HEK293 (cell line): ENCODE data around the gene EMC9.
A peak's percentile ranks its signal among the peaks of the same experiment; 100 is the strongest.

Experiments used
- GLI4 ChIP-seq: fragments of 450-650 bp; formaldehyde crosslinking; IDR thresholded peaks from 2 replicates; pipeline ENCODE4 v1.5.1; 2016; ENCODE audit warnings: missing biosample characterization, missing genetic modification characterization
- HOXC10 ChIP-seq: sonication (generic); formaldehyde crosslinking; IDR thresholded peaks from 2 replicates; pipeline ENCODE4 v1.8.1; 2023; ENCODE audit warnings: mild to moderate bottlenecking, missing genetic modification reagents
- ZBTB17 ChIP-seq: fragments of 450-650 bp; formaldehyde crosslinking; IDR thresholded peaks from 2 replicates; pipeline ENCODE4 v1.5.1; 2016; ENCODE audit warnings: missing biosample characterization, missing genetic modification characterization
- ZFP41 ChIP-seq: fragments of 450-650 bp; formaldehyde crosslinking; IDR thresholded peaks from 2 replicates; pipeline ENCODE4 v1.5.1; 2016; ENCODE audit warnings: missing biosample characterization, missing genetic modification characterization, borderline replicate concordance
- ZNF140 ChIP-seq: fragments of 450-650 bp; formaldehyde crosslinking; IDR thresholded peaks from 2 replicates; pipeline ENCODE4 v1.5.1; 2016; ENCODE audit warnings: missing biosample characterization, missing genetic modification characterization
- ZNF155 ChIP-seq: fragments of 450-650 bp; formaldehyde crosslinking; IDR thresholded peaks from 2 replicates; pipeline ENCODE4 v1.5.1; 2016; ENCODE audit warnings: missing biosample characterization, missing genetic modification characterization
- ZNF184 ChIP-seq: fragments of 450-650 bp; IDR thresholded peaks from 2 replicates; pipeline ENCODE4 v1.5.1; 2018; ENCODE audit warnings: missing biosample characterization, mild to moderate bottlenecking, missing genetic modification characterization
- ZNF202 ChIP-seq: fragments of 450-650 bp; formaldehyde crosslinking; IDR thresholded peaks from 2 replicates; pipeline ENCODE4 v1.5.1; 2016; ENCODE audit warnings: missing biosample characterization, missing genetic modification characterization, borderline replicate concordance
- ZNF221 ChIP-seq: fragments of 450-650 bp; formaldehyde crosslinking; IDR thresholded peaks from 2 replicates; pipeline ENCODE4 v1.5.1; 2017; ENCODE audit warnings: missing biosample characterization, missing genetic modification characterization, borderline replicate concordance
- ZNF239 ChIP-seq: fragments of 450-650 bp; formaldehyde crosslinking; IDR thresholded peaks from 2 replicates; pipeline ENCODE4 v1.5.1; 2016; ENCODE audit warnings: missing biosample characterization, missing genetic modification characterization
- ZNF335 ChIP-seq: fragments of 450-650 bp; formaldehyde crosslinking; conservative IDR thresholded peaks from 2 replicates; pipeline ENCODE4 v1.5.1; 2016; ENCODE audit warnings: missing biosample characterization, missing genetic modification characterization
- ZNF521 ChIP-seq: fragments of 450-650 bp; formaldehyde crosslinking; IDR thresholded peaks from 2 replicates; pipeline ENCODE4 v1.5.1; 2017; ENCODE audit warnings: missing biosample characterization, mild to moderate bottlenecking, missing genetic modification characterization
- ZNF560 ChIP-seq: fragments of 450-650 bp; formaldehyde crosslinking; IDR thresholded peaks from 2 replicates; pipeline ENCODE4 v1.5.1; 2017; ENCODE audit warnings: missing biosample characterization, missing genetic modification characterization, borderline replicate concordance
- ZNF624 ChIP-seq: fragments of 450-650 bp; formaldehyde crosslinking; IDR thresholded peaks from 2 replicates; pipeline ENCODE4 v1.5.1; 2017; ENCODE audit warnings: missing biosample characterization, missing genetic modification characterization
- ZNF677 ChIP-seq: fragments of 450-650 bp; IDR thresholded peaks from 2 replicates; pipeline ENCODE4 v1.5.0; 2018; ENCODE audit warnings: missing biosample characterization, mild to moderate bottlenecking, missing genetic modification characterization, moderate library complexity
- ZNF76 ChIP-seq: fragments of 450-650 bp; formaldehyde crosslinking; IDR thresholded peaks from 2 replicates; pipeline ENCODE4; 2016; ENCODE audit warnings: low read depth, missing biosample characterization, missing genetic modification characterization, borderline replicate concordance
- ZNF791 ChIP-seq: fragments of 450-650 bp; formaldehyde crosslinking; IDR thresholded peaks from 2 replicates; pipeline ENCODE4 v1.5.1; 2016; ENCODE audit warnings: missing biosample characterization, missing genetic modification characterization
- ZSCAN23 ChIP-seq: fragments of 450-650 bp; formaldehyde crosslinking; IDR thresholded peaks from 2 replicates; pipeline ENCODE4 v1.5.1; 2016; ENCODE audit warnings: missing biosample characterization, missing genetic modification characterization
- TF ChIP-seq, protein P1 (sequence below): fragments of 450-650 bp; formaldehyde crosslinking; conservative IDR thresholded peaks from 2 replicates; pipeline ENCODE4 v1.5.1; 2016; ENCODE audit warnings: low read depth, missing biosample characterization, missing genetic modification characterization
- TF ChIP-seq, protein P2 (sequence below): sonication (generic); formaldehyde crosslinking; IDR thresholded peaks from 2 replicates; pipeline ENCODE4 v1.8.1; 2022; ENCODE audit warnings: mild to moderate bottlenecking, moderate library complexity, missing genetic modification reagents
- TF ChIP-seq, protein P3 (sequence below): fragments of 450-650 bp; formaldehyde crosslinking; IDR thresholded peaks from 2 replicates; pipeline ENCODE4 v1.5.1; 2017; ENCODE audit warnings: missing biosample characterization, missing genetic modification characterization
- TF ChIP-seq, protein P4 (sequence below): fragments of 450-650 bp; formaldehyde crosslinking; IDR thresholded peaks from 2 replicates; pipeline ENCODE4 v1.5.1; 2016; ENCODE audit warnings: missing biosample characterization, missing genetic modification characterization
- TF ChIP-seq, protein P5 (sequence below): IDR thresholded peaks from 2 replicates; pipeline ENCODE4 v1.6.1; 2011; ENCODE audit warnings: mild to moderate bottlenecking, low read depth, low read length, borderline replicate concordance
- TF ChIP-seq, protein P6 (sequence below): fragments of 450-650 bp; formaldehyde crosslinking; IDR thresholded peaks from 2 replicates; pipeline ENCODE4 v1.5.1; 2017; ENCODE audit warnings: missing biosample characterization, missing genetic modification characterization

The EMC9 gene

DNA sequence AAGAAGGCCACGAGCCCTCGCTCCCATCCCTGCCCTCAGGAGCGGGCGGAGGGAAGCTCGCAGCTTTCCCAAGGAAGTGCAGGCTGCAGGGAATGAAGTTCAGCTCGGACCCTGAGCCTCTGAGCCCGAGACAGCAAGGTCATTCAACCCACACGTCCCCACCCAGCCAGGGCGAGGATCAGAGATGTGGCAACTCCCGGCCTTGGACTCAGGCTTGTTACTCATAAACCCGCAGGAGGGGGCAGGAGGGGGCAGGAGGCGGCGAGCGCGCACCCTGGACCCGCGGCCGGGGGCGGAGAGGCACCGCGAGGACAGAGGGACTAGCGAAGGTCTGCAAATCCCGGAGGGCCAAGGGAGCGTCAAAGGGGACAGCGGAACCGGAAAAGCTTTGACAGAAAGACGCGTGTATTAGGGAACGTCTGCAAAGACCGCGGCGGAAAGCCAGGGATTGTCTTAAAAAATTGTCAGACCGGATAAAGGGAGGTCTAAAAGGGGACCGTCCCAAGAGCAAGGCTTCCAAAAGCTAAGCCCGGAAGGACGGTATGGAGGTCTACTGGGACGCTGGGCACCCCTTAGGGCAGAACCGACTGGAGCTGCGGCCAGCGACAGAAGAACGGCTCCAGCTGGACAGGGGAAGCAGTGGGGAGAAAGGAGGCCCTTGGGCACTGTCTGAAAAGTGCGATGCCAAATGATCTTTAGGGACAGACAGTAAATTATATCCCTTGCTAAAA lies 27.4 kb downstream of the EMC9 start (continued):
- no peak for TF ChIP-seq ZNF221 (tag by site-specific recombination)
- TF ChIP-seq, protein P1, sequence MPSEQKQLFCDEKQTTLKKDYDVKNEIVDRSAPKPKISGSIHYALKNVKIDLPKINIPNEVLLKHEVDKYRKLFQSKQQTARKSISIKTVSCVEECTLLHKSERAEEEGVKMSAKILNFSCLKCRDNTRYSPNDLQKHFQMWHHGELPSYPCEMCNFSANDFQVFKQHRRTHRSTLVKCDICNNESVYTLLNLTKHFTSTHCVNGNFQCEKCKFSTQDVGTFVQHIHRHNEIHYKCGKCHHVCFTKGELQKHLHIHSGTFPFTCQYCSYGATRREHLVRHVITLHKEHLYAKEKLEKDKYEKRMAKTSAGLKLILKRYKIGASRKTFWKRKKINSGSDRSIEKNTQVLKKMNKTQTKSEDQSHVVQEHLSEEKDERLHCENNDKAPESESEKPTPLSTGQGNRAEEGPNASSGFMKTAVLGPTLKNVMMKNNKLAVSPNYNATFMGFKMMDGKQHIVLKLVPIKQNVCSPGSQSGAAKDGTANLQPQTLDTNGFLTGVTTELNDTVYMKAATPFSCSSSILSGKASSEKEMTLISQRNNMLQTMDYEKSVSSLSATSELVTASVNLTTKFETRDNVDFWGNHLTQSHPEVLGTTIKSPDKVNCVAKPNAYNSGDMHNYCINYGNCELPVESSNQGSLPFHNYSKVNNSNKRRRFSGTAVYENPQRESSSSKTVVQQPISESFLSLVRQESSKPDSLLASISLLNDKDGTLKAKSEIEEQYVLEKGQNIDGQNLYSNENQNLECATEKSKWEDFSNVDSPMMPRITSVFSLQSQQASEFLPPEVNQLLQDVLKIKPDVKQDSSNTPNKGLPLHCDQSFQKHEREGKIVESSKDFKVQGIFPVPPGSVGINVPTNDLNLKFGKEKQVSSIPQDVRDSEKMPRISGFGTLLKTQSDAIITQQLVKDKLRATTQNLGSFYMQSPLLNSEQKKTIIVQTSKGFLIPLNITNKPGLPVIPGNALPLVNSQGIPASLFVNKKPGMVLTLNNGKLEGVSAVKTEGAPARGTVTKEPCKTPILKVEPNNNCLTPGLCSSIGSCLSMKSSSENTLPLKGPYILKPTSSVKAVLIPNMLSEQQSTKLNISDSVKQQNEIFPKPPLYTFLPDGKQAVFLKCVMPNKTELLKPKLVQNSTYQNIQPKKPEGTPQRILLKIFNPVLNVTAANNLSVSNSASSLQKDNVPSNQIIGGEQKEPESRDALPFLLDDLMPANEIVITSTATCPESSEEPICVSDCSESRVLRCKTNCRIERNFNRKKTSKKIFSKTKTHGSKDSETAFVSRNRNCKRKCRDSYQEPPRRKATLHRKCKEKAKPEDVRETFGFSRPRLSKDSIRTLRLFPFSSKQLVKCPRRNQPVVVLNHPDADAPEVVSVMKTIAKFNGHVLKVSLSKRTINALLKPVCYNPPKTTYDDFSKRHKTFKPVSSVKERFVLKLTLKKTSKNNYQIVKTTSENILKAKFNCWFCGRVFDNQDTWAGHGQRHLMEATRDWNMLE (tag by site-specific recombination) = peak; percentile 53; the same call in 1 of the 2 replicates
- no peak for TF ChIP-seq HOXC10 (CRISPR knock-in tag)
- peak; percentile 90 for TF ChIP-seq ZNF239 (tag by site-specific recombination)
- TF ChIP-seq ZNF202 (tag by site-specific recombination) = no peak
- peak; percentile 87; the same call in 1 of the 2 replicates for TF ChIP-seq ZSCAN23 (tag by site-specific recombination)
- TF ChIP-seq ZNF155 (tag by site-specific recombination) = no peak
- TF ChIP-seq, protein P2, sequence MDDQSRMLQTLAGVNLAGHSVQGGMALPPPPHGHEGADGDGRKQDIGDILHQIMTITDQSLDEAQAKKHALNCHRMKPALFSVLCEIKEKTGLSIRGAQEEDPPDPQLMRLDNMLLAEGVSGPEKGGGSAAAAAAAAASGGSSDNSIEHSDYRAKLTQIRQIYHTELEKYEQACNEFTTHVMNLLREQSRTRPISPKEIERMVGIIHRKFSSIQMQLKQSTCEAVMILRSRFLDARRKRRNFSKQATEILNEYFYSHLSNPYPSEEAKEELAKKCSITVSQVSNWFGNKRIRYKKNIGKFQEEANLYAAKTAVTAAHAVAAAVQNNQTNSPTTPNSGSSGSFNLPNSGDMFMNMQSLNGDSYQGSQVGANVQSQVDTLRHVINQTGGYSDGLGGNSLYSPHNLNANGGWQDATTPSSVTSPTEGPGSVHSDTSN = no peak
- no peak for TF ChIP-seq ZFP41
- TF ChIP-seq ZBTB17 (tag by site-specific recombination) = no peak
- TF ChIP-seq ZNF677 (tag by site-specific recombination) = no peak
- TF ChIP-seq ZNF76 (tag by site-specific recombination) = peak; percentile 64
- TF ChIP-seq ZNF140 (tag by site-specific recombination) = no peak
- TF ChIP-seq, protein P3, sequence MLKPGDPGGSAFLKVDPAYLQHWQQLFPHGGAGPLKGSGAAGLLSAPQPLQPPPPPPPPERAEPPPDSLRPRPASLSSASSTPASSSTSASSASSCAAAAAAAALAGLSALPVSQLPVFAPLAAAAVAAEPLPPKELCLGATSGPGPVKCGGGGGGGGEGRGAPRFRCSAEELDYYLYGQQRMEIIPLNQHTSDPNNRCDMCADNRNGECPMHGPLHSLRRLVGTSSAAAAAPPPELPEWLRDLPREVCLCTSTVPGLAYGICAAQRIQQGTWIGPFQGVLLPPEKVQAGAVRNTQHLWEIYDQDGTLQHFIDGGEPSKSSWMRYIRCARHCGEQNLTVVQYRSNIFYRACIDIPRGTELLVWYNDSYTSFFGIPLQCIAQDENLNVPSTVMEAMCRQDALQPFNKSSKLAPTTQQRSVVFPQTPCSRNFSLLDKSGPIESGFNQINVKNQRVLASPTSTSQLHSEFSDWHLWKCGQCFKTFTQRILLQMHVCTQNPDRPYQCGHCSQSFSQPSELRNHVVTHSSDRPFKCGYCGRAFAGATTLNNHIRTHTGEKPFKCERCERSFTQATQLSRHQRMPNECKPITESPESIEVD (tag by site-specific recombination) = no peak
- no peak for TF ChIP-seq ZNF560 (tag by site-specific recombination)
- TF ChIP-seq GLI4 (tag by site-specific recombination) = no peak
- TF ChIP-seq ZNF624 (tag by site-specific recombination) = no peak
- TF ChIP-seq ZNF521 = no peak
- TF ChIP-seq ZNF791 = no peak
- TF ChIP-seq, protein P4, sequence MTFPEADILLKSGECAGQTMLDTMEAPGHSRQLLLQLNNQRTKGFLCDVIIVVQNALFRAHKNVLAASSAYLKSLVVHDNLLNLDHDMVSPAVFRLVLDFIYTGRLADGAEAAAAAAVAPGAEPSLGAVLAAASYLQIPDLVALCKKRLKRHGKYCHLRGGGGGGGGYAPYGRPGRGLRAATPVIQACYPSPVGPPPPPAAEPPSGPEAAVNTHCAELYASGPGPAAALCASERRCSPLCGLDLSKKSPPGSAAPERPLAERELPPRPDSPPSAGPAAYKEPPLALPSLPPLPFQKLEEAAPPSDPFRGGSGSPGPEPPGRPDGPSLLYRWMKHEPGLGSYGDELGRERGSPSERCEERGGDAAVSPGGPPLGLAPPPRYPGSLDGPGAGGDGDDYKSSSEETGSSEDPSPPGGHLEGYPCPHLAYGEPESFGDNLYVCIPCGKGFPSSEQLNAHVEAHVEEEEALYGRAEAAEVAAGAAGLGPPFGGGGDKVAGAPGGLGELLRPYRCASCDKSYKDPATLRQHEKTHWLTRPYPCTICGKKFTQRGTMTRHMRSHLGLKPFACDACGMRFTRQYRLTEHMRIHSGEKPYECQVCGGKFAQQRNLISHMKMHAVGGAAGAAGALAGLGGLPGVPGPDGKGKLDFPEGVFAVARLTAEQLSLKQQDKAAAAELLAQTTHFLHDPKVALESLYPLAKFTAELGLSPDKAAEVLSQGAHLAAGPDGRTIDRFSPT = no peak; the same call in 1 of the 2 replicates
- TF ChIP-seq ZNF184 (tag by site-specific recombination) = peak; percentile 29; the same call in 1 of the 2 replicates
- peak; percentile 87 for TF ChIP-seq ZNF335 (tag by site-specific recombination)
- TF ChIP-seq, protein P5, sequence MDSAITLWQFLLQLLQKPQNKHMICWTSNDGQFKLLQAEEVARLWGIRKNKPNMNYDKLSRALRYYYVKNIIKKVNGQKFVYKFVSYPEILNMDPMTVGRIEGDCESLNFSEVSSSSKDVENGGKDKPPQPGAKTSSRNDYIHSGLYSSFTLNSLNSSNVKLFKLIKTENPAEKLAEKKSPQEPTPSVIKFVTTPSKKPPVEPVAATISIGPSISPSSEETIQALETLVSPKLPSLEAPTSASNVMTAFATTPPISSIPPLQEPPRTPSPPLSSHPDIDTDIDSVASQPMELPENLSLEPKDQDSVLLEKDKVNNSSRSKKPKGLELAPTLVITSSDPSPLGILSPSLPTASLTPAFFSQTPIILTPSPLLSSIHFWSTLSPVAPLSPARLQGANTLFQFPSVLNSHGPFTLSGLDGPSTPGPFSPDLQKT = no peak
- TF ChIP-seq, protein P6, sequence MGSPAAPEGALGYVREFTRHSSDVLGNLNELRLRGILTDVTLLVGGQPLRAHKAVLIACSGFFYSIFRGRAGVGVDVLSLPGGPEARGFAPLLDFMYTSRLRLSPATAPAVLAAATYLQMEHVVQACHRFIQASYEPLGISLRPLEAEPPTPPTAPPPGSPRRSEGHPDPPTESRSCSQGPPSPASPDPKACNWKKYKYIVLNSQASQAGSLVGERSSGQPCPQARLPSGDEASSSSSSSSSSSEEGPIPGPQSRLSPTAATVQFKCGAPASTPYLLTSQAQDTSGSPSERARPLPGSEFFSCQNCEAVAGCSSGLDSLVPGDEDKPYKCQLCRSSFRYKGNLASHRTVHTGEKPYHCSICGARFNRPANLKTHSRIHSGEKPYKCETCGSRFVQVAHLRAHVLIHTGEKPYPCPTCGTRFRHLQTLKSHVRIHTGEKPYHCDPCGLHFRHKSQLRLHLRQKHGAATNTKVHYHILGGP = no peak
